GM19397 (cell line): ENCODE measurements around the gene MST1R.

ENCODE experiments used
- ATAC-seq: cut with Tn5 transposase; IDR thresholded peaks from one replicate; pipeline ENCODE4 v1.9.1; 2021; ENCODE audit warnings: mild to moderate bottlenecking, moderate library complexity; ENCODE audit not compliant: unreplicated experiment

The MST1R gene

GRCh38 chr3:49841806-49842205 is 61.9 kb downstream of the MST1R start:
- no peak for ATAC-seq

GRCh38 chr3:49841126-49841696 is 62.5 kb downstream of the MST1R start:
- ATAC-seq: no peak

GRCh38 chr3:49840388-49840787 is 63.3 kb downstream of the MST1R start:
- ATAC-seq: no peak

GRCh38 chr3:49839193-49839809 is 64.4 kb downstream of the MST1R start:
- no peak for ATAC-seq
